Panc1 (cell line): Measurements from ENCODE around the gene ADORA1. TPM values are rescaled to one million over a fixed set of nuclear protein-coding genes. Genes with fewer than 3 reads are reported as not detected.

Experiments used
- ATAC-seq: fragments of 200-7000 bp; cut with Tn5 transposase; 2 replicates; pipeline ENCODE4 v1.9.1; 2020; ENCODE audit warnings: mild to moderate bottlenecking, moderate library complexity
- BruUV-seq: library from RNA; stranded (reverse); fragments of 400-500 nt; replicated peaks from 2 replicates; lab custom pipeline; 2021; lab: Mats Ljungman, UMichigan
- CTCF ChIA-PET: fragments of 300-600 bp; sonication (Branson Sonifier 250); formaldehyde crosslinking; loops from one replicate; lab custom pipeline; 2022; ENCODE audit warnings: antibody characterized with exemption; lab: Charles Lee
- POLR2A ChIA-PET: fragments of 300-600 bp; sonication (Branson Sonifier 250); formaldehyde crosslinking; loops from one replicate; lab custom pipeline; 2022; ENCODE audit warnings: antibody characterized with exemption; lab: Charles Lee
- DNase-seq: peaks from one replicate; pipeline ENCODE4 v3.0.0-alpha.2; 2010; ENCODE audit warnings: low read depth, low spot score
- H3K27ac ChIP-seq: 2 replicates; pipeline ENCODE4 v1.5.1; 2011; ENCODE audit warnings: mild to moderate bottlenecking, low read length, inconsistent platforms
- H3K27me3 ChIP-seq: fragments of 200-500 bp; sonication (Bioruptor generic); 2 replicates; pipeline ENCODE4 v1.6.0; 2014; ENCODE audit warnings: low read length, inconsistent platforms; ENCODE audit not compliant: control insufficient read depth, insufficient read depth
- H3K36me3 ChIP-seq: fragments of 200-500 bp; sonication (Bioruptor generic); 2 replicates; pipeline ENCODE4 v1.5.1; 2014; ENCODE audit warnings: inconsistent platforms, mild to moderate bottlenecking, low read length, moderate library complexity; ENCODE audit not compliant: control insufficient read depth, insufficient read depth
- H3K4me1 ChIP-seq: 2 replicates; pipeline ENCODE4 v1.5.1; 2011; ENCODE audit warnings: inconsistent platforms, mild to moderate bottlenecking, low read length, moderate library complexity; ENCODE audit not compliant: control insufficient read depth, insufficient read depth
- H3K4me3 ChIP-seq, 2 experiments: 2 replicates each; pipeline ENCODE4 v1.5.1; 2011 to 2012; ENCODE audit warnings: low read depth in 2 of 2, low read length in 2 of 2, mild to moderate bottlenecking in 2 of 2, inconsistent platforms in 1 of 2, moderate library complexity in 1 of 2
- H3K9me3 ChIP-seq: fragments of 200-500 bp; sonication (Bioruptor generic); 2 replicates; pipeline ENCODE4 v1.5.1; 2014; ENCODE audit warnings: low read depth, mild to moderate bottlenecking, inconsistent platforms, low read length, moderate library complexity; ENCODE audit not compliant: control insufficient read depth, insufficient read depth
- CTCF ChIP-seq: fragments of 450-650 bp; IDR thresholded peaks from 2 replicates; pipeline ENCODE4 v1.5.1; 2017; ENCODE audit warnings: mild to moderate bottlenecking
- POLR2AphosphoS5 ChIP-seq: IDR thresholded peaks from 2 replicates; pipeline ENCODE4 v1.6.1; 2012; ENCODE audit warnings: mild to moderate bottlenecking, low read depth, low read length, moderate library complexity
- REST ChIP-seq, 2 experiments: IDR thresholded peaks; 2 replicates each; pipeline ENCODE4 v1.6.1; 2011 to 2012; ENCODE audit warnings: low read depth in 2 of 2, control low read depth in 1 of 2, low read length in 1 of 2, mild to moderate bottlenecking in 1 of 2, moderate library complexity in 1 of 2; ENCODE audit not compliant: insufficient read depth in 1 of 2
- SIN3A ChIP-seq: IDR thresholded peaks from 2 replicates; pipeline ENCODE4 v1.6.1; 2012; ENCODE audit warnings: low read depth, mild to moderate bottlenecking, low read length, moderate library complexity, borderline replicate concordance; ENCODE audit not compliant: insufficient read depth
- TCF7L2 ChIP-seq: IDR thresholded peaks from 2 replicates; pipeline ENCODE4 v1.6.1; 2011; ENCODE audit warnings: mild to moderate bottlenecking, low read depth, low read length, inconsistent platforms
- in situ Hi-C: cut with HindIII; loops from 2 replicates; pipeline ENCODE4 v1.10.0; 2016; ENCODE audit warnings: low sequenced_read_pairs, low pct_unique_long_range_greater_than_20kb
- intact Hi-C: fragments of 100-400 bp; cut with micrococcal nuclease; formaldehyde crosslinking; loops from one replicate; pipeline ENCODE4 v1.10.0; 2022; ENCODE audit not compliant: unreplicated experiment
- total RNA-seq: library from RNA; stranded (reverse); gene quantifications from one replicate; pipeline ENCODE4 v1.2.1, GENCODE V29; 2021; ENCODE audit not compliant: unreplicated experiment

The ADORA1 gene
- total RNA-seq, 1 experiment from 2014 or later: 8.5 TPM

- BruUV-seq: no TSS peak
- no peaks in the 10 kb centered on the region for H3K36me3 ChIP-seq
- TF ChIP-seq REST (IDR thresholded peaks at IDR 0.05; ENCODE audit: insufficient read depth in 1 of 2, low read depth in 2 of 2, low read length in 1 of 2): no peak
- TF ChIP-seq POLR2AphosphoS5: no peak
- no peak for TF ChIP-seq CTCF
- TF ChIP-seq SIN3A: no peak
- no peak for TF ChIP-seq TCF7L2
- no peak overlapping the region for H3K4me3 ChIP-seq
- no peaks in the 10 kb centered on the region for H3K27me3 ChIP-seq
- ATAC-seq: peak; percentile 49
- in situ Hi-C loops: no loop called here
- peaks cover 19% of the 10 kb centered on the region for H3K4me1 ChIP-seq
- ChIA-PET POLR2A (no interaction called here), CTCF (no interaction called here)
- peak overlapping the region; percentile 55 for H3K27ac ChIP-seq
- H3K9me3 ChIP-seq: no peaks in the 10 kb centered on the region
- DNase-seq: no peak
- intact Hi-C loops: no loop called here
Observed at GRCh38 chr1:203144661-203145060, 17.1 kb downstream of the ADORA1 start.

GRCh38 chr1:203145321-203146041 is 18.0 kb downstream of the ADORA1 start:
- in situ Hi-C loops (no loop called here), intact Hi-C loops (no loop called here)
- TF ChIP-seq TCF7L2: no peak
- TF ChIP-seq POLR2AphosphoS5: no peak
- TF ChIP-seq SIN3A: no peak
- TF ChIP-seq CTCF: no peak
- TF ChIP-seq REST (IDR thresholded peaks at IDR 0.05; ENCODE audit: insufficient read depth in 1 of 2, low read depth in 2 of 2, low read length in 1 of 2): no peak
- Histone ChIP-seq H3K9me3 (no peaks in the 10 kb centered on the region), H3K4me1 (peaks cover 25% of the 10 kb centered on the region), H3K4me3 (no peak overlapping the region), H3K27ac (peak overlapping the region; percentile 55), H3K36me3 (no peaks in the 10 kb centered on the region), H3K27me3 (no peaks in the 10 kb centered on the region)
- DNase-seq: no peak
- POLR2A ChIA-PET: no interaction called here
- CTCF ChIA-PET: interaction anchor here (0.7 kb wide), 2 partner anchors 14 to 19 kb away, joined by 8 to 13 read pairs; no protein-coding TSS in a partner anchor
- peak; percentile 29; the same call in 1 of the 2 replicates for ATAC-seq
- BruUV-seq: no TSS peak
